ENCODE measurements around the gene REEP6.

REEP6 gene

DNA sequence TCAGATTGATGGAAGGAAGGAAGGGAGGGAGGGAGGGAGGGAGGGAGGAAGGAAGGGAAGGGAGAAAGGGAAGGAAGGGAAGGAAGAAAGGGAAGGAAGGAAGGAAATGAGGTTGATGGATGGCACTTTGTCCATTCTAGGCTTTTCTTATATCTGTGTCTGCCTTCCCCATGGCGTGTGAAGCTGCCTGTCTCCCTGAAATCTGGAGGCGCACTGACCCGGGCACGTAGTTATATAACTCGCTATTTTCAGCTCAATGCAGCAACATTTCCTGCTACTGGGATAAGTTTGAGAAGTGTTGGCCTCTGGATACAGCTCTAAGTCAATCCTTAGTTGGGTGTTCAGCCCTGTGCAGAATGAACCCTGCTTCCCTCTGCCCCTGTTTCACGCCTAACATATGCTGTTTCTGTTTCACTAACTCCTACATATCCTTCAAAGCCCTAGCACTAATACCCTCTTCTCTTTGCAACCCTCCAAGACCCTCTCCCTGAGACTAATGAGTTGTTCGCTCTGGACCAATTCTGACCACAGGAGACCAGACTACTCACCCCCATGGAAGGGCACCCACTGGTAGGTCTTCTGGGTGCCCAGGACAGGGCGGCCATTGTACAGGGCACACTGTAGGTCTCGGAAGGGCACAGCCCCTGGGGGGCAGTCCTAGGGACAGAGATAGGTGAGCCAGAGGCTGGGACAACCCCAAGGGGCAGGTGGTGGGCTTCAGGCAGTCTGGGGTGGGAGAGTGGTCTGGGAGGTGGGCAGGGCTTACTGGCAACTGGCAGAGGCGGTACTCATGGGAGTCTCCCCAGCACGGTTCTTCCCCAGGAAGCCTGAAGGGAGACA, 18.8 kb downstream of the REEP6 start:
- Histone ChIP-seq H3K27me3 (ENCODE audit: control insufficient read depth in 1 of 2, insufficient read depth in 2 of 2, low read length in 2 of 2) (peaks cover 1 to 8% of the 10 kb centered on the region in 2 donors), H3K9me3 (ENCODE audit: control insufficient read depth in 1 of 2, low read length in 2 of 2) (no peaks in the 10 kb centered on the region), H3K9ac (ENCODE audit: low read depth in 1 of 2, low read length in 2 of 2) (no peak overlapping the region), H3K27ac (ENCODE audit: low read depth, low read length) (no peak overlapping the region), H3K4me1 (ENCODE audit: control insufficient read depth in 1 of 2, insufficient read depth in 2 of 2, low read length in 2 of 2) (peaks cover 25 to 34% of the 10 kb centered on the region in 2 donors), H3K4me3 (ENCODE audit: low read depth in 1 of 2, low read length in 2 of 2) (no peak overlapping the region), H3K36me3 (ENCODE audit: control insufficient read depth in 1 of 2, insufficient read depth in 2 of 2, low read length in 2 of 2) (peaks cover 0 to 5% of the 10 kb centered on the region in 2 donors)

DNA sequence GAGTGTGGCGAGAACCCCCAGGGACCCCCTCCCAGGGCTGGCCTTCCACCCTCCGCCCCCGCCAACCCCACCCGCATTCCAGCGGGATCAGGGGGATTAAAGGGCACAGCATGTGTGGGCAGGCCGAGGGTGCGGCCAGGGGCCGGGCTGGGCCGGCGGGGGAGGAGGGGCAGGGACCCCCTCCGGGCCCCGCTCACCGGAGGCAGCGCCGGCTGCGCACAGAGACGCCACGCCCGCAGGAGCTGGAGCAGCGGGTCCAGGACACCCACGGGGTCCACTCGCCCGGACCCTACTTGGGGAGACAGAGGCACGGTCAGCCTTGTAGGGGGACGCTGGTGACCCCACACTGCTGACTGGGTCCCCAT, 19.4 kb downstream of the REEP6 start:
- Histone ChIP-seq H3K27me3 (ENCODE audit: control insufficient read depth in 1 of 2, insufficient read depth in 2 of 2, low read length in 2 of 2) (peaks cover 5 to 13% of the 10 kb centered on the region in 2 donors), H3K4me3 (ENCODE audit: low read depth in 1 of 2, low read length in 2 of 2) (peak overlapping the region in 1 of 2 donors; percentile 23), H3K27ac (ENCODE audit: low read depth, low read length) (no peak overlapping the region)

DNA sequence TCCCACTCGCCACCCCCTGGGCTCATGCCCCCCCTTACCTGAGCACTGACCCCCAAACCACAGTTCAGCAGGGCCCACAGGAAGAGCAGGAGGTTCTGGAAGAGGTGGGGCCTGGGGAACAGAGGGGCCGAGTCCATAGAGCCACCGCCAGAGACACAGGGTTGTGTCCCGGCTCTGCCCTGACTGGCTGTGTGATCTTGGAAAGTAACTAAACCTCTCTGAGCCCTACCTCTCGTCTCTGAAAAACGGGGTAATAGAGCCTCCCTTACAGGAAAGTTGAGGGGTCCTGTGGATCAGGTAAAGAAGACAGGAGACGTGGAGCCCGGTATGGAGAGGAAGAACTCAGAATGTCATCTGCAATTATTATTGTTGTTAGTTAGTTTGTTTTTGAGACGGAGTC, 19.8 kb downstream of the REEP6 start:
- no peaks in the 10 kb centered on the region for H3K36me3 ChIP-seq (ENCODE audit: control insufficient read depth in 1 of 2, insufficient read depth in 2 of 2, low read length in 2 of 2)
- peaks cover 5 to 13% of the 10 kb centered on the region in 2 donors for H3K27me3 ChIP-seq (ENCODE audit: control insufficient read depth in 1 of 2, insufficient read depth in 2 of 2, low read length in 2 of 2)
- peak overlapping the region in 1 of 2 donors; percentile 23 for H3K4me3 ChIP-seq (ENCODE audit: low read depth in 1 of 2, low read length in 2 of 2)
- no peaks in the 10 kb centered on the region for H3K9me3 ChIP-seq (ENCODE audit: control insufficient read depth in 1 of 2, low read length in 2 of 2)
- no peak overlapping the region for H3K27ac ChIP-seq (ENCODE audit: low read depth, low read length)
- H3K9ac ChIP-seq (ENCODE audit: low read depth in 1 of 2, low read length in 2 of 2) = no peak overlapping the region
- H3K4me1 ChIP-seq (ENCODE audit: control insufficient read depth in 1 of 2, insufficient read depth in 2 of 2, low read length in 2 of 2) = peaks cover 25 to 34% of the 10 kb centered on the region in 2 donors

More for the DNA sequence above, 19.4 kb downstream of the REEP6 start:
- peaks cover 0 to 3% of the 10 kb centered on the region in 2 donors for H3K36me3 ChIP-seq (ENCODE audit: control insufficient read depth in 1 of 2, insufficient read depth in 2 of 2, low read length in 2 of 2)
- no peak overlapping the region for H3K9ac ChIP-seq (ENCODE audit: low read depth in 1 of 2, low read length in 2 of 2)
- H3K9me3 ChIP-seq (ENCODE audit: control insufficient read depth in 1 of 2, low read length in 2 of 2) = no peaks in the 10 kb centered on the region
- H3K4me1 ChIP-seq (ENCODE audit: control insufficient read depth in 1 of 2, insufficient read depth in 2 of 2, low read length in 2 of 2) = peaks cover 25 to 34% of the 10 kb centered on the region in 2 donors

DNA sequence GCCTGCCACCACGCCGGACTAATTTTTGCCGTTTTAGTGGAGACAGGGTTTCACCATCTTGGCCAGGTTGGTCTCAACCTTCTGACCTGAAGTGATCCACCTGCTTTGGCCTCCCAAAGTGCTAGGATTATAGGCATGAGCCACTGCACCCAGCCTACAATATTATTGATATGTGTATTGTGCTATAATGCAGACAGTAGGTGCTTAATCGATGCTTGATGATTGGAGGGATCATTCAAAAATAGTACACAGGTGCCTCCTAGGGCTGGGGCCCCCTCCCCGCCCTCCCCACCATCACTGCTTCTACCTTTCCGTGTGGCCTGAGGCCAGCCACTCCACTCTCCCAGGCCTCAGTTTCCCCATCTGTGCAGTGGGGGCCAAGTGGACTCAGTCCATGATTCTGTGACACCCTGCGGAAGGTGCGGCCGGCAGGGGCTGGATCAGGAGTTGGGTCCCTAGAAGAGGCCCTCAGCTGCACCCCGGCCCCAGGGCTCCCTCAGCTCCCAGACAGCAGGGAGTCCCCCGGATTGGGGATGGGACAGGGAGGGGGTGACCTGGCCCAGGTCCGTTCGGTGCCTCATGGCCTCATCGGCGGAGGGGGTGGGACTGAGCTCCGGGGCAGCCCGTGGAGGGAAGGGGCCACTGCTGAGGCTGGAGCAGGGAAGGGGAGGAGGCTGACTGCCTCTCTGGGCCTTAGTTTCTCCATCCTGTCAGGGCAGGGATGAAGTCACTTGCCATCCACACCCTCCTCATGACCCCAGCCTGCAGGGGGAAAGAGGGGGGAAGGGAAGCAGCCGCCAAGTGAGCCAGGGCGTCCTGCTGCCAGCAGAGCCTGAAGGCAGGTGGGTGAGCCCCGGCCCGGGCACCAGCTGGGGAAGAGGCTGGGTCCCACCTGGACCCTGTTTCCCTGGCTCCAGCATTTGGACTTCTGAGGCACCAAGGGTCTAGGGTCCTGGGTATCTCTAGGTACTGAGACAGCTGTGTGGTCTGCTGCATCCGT, 20.6 kb downstream of the REEP6 start:
- peak overlapping the region; percentile 50 to 70 for H3K4me3 ChIP-seq (ENCODE audit: low read depth in 1 of 2, low read length in 2 of 2)
- peaks cover 25 to 34% of the 10 kb centered on the region in 2 donors for H3K4me1 ChIP-seq (ENCODE audit: control insufficient read depth in 1 of 2, insufficient read depth in 2 of 2, low read length in 2 of 2)
- no peaks in the 10 kb centered on the region for H3K36me3 ChIP-seq (ENCODE audit: control insufficient read depth in 1 of 2, insufficient read depth in 2 of 2, low read length in 2 of 2)
- no peak overlapping the region for H3K27ac ChIP-seq (ENCODE audit: low read depth, low read length)
- peak overlapping the region in 1 of 2 donors; percentile 63 for H3K9ac ChIP-seq (ENCODE audit: low read depth in 1 of 2, low read length in 2 of 2)
- peaks cover 5 to 18% of the 10 kb centered on the region in 2 donors for H3K27me3 ChIP-seq (ENCODE audit: control insufficient read depth in 1 of 2, insufficient read depth in 2 of 2, low read length in 2 of 2)
- H3K9me3 ChIP-seq (ENCODE audit: control insufficient read depth in 1 of 2, low read length in 2 of 2) = no peaks in the 10 kb centered on the region

DNA sequence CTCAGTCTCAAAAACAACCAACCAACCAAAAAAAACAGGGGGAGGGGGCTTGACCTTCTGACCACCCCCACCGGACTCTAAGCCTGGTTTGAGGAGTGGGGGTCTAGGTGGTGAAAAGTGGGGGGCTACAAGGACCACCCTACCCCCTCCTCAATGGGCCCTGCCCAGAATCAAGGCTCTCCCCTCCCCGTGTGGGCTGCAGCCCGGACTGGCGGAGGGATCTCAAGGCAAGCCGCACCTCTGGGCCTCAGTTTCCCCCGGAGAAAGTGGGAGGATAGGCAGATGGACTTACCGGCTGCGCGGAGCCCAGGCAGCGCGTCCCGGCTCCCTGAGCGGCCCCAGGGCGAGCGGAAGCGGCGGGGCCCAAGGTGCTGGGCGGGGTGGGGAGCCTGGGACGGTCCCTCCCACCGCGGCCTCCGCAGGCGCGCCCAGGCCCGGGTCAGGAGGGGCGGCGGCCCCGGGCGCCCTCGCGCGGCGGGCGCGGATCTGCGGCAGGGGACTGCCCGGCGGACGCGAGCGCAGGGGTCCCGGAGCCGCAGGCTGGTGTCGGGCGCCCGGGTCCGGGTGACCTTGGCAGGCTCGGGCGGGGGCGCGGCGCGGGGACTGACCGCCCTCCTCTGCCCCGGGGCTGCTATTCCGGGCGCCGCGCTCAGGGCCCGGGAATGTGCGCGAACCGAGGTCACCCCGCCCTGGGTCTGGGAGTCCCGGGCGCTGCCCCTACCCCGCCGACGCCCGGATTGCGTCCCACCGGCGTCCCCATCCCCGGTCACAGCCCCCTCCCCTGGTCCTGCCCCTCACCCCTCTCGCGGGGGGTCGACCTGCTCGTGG, 21.9 kb downstream of the REEP6 start, which contains the start of gene ADAMTSL5:
Gene ADAMTSL5, minus strand, starts transcription at position 349 of the 828 bp plus-strand sequence. CDS start 2,076 bp downstream, outside the sequence.
- Histone ChIP-seq H3K4me3 (ENCODE audit: low read depth in 1 of 2, low read length in 2 of 2) (peak within 1 kb of the TSS; percentile 70 to 81), H3K27me3 (ENCODE audit: control insufficient read depth in 1 of 2, insufficient read depth in 2 of 2, low read length in 2 of 2) (peaks cover 5 to 18% of the 10 kb centered on the region in 2 donors), H3K9me3 (ENCODE audit: control insufficient read depth in 1 of 2, low read length in 2 of 2) (no peaks in the 10 kb centered on the region), H3K4me1 (ENCODE audit: control insufficient read depth in 1 of 2, insufficient read depth in 2 of 2, low read length in 2 of 2) (peaks cover 25 to 28% of the 10 kb centered on the region in 2 donors), H3K9ac (ENCODE audit: low read depth in 1 of 2, low read length in 2 of 2) (peak within 1 kb of the TSS; percentile 63 to 80), H3K36me3 (ENCODE audit: control insufficient read depth in 1 of 2, insufficient read depth in 2 of 2, low read length in 2 of 2) (no peaks in the 10 kb centered on the region), H3K27ac (ENCODE audit: low read depth, low read length) (no peak within 1 kb of the TSS)

DNA sequence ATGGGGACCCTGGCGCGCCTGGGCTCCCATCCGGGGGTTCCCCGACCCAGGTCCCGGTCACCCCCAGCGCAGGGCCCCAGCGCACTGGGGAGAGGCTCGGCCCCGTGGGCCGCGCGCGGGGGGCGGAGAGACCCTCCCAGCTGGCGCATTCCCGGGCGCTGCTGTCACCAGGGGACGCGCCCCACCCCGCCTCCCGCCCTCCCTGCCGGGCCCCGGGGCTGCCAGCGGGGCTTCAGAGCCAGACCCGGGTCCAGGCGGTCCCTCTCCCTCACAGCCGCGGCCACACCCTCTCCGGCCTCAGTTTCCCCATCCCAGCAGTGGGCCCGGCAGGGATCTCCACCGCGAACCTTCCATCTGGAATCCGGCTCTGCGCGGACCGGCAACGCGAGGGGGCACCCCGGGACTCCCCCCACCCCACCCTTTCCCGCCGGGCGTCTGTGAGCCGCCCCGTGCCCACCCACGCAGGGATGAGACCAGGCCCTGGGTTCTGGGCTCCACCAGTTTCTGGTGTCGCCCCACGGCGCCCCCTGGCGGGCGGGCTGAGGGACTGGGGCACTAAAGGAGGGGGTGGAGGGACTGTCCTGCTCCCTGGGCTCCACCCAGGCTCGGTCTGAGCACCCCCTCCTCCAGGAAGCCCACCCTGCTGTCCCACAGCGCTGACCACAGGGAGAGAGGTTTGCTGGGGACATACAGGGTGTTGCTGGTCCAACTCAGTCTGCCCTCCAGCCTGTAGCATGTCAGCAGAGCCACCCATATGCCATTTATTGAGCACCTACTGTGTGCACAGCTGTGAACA, 22.7 kb downstream of the REEP6 start:
- no peaks in the 10 kb centered on the region for H3K9me3 ChIP-seq (ENCODE audit: control insufficient read depth in 1 of 2, low read length in 2 of 2)
- H3K27me3 ChIP-seq (ENCODE audit: control insufficient read depth in 1 of 2, insufficient read depth in 2 of 2, low read length in 2 of 2) = peaks cover 5 to 18% of the 10 kb centered on the region in 2 donors
- H3K9ac ChIP-seq (ENCODE audit: low read depth in 1 of 2, low read length in 2 of 2) = peak overlapping the region in 1 of 2 donors; percentile 43
- no peaks in the 10 kb centered on the region for H3K36me3 ChIP-seq (ENCODE audit: control insufficient read depth in 1 of 2, insufficient read depth in 2 of 2, low read length in 2 of 2)
- H3K4me1 ChIP-seq (ENCODE audit: control insufficient read depth in 1 of 2, insufficient read depth in 2 of 2, low read length in 2 of 2) = peaks cover 20 to 24% of the 10 kb centered on the region in 2 donors
- no peak overlapping the region for H3K27ac ChIP-seq (ENCODE audit: low read depth, low read length)
- peak overlapping the region; percentile 45 to 47 for H3K4me3 ChIP-seq (ENCODE audit: low read depth in 1 of 2, low read length in 2 of 2)

DNA sequence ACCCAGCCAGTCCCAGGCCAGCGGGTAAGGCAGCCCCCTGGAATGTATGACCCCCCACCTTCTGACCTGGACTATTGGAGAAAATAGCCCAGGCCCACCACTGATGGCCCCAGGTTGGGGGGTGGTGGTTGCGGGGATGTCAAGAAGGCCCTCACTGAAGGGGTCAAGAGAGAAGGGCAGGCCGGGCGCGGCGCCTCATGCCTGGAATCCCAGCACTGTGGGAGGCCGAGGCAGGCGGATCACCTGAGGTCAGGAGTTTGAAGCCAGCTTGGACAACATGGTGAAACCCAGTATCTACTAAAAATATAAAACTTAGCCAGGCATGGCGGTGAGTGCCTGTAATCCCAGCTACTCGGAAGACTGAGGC, 23.3 kb downstream of the REEP6 start:
- Histone ChIP-seq H3K9me3 (ENCODE audit: control insufficient read depth in 1 of 2, low read length in 2 of 2) (no peaks in the 10 kb centered on the region), H3K27me3 (ENCODE audit: control insufficient read depth in 1 of 2, insufficient read depth in 2 of 2, low read length in 2 of 2) (peaks cover 5 to 18% of the 10 kb centered on the region in 2 donors), H3K4me3 (ENCODE audit: low read depth in 1 of 2, low read length in 2 of 2) (no peak overlapping the region), H3K36me3 (ENCODE audit: control insufficient read depth in 1 of 2, insufficient read depth in 2 of 2, low read length in 2 of 2) (no peaks in the 10 kb centered on the region), H3K9ac (ENCODE audit: low read depth in 1 of 2, low read length in 2 of 2) (no peak overlapping the region), H3K4me1 (ENCODE audit: control insufficient read depth in 1 of 2, insufficient read depth in 2 of 2, low read length in 2 of 2) (peaks cover 20 to 24% of the 10 kb centered on the region in 2 donors), H3K27ac (ENCODE audit: low read depth, low read length) (no peak overlapping the region)

DNA sequence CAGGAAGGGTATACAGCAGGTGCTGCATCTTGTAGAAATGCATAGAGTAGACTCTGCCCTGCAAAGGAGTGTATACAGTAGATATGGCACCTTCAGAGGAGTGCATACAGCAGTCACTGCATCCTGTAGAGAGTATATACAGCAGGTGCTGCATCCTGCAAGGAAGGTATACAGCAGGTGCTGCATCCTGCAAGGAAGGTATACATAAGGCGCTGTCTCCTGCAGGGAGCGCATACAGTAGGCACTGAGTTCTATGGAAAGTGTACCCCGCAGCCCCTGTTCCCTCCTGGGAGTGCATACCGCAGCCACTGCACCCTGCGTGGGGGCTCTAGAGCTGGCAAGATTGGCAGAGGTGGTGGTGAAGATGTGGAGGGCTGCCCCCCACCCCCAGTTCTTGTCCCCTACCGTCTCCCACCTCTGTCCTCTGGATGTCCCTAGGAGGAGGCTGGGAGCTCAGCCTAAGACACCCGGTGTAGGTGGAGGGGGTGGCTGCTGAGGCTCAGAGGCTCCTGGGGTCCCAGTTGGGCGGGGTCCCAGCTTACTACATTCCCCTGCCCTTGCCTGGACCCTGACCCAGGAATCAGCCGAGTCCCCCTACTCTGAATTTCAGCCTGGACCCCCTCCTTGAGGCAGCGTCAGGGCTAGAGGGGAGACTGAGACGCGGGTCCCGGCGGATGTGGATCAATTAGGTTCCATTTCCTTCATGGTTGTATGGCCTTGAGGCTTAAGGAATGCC, 24.2 kb downstream of the REEP6 start:
- Histone ChIP-seq H3K27me3 (ENCODE audit: control insufficient read depth in 1 of 2, insufficient read depth in 2 of 2, low read length in 2 of 2) (peaks cover 5 to 18% of the 10 kb centered on the region in 2 donors), H3K9me3 (ENCODE audit: control insufficient read depth in 1 of 2, low read length in 2 of 2) (no peaks in the 10 kb centered on the region), H3K36me3 (ENCODE audit: control insufficient read depth in 1 of 2, insufficient read depth in 2 of 2, low read length in 2 of 2) (no peaks in the 10 kb centered on the region), H3K4me1 (ENCODE audit: control insufficient read depth in 1 of 2, insufficient read depth in 2 of 2, low read length in 2 of 2) (peaks cover 13 to 17% of the 10 kb centered on the region in 2 donors), H3K4me3 (ENCODE audit: low read depth in 1 of 2, low read length in 2 of 2) (no peak overlapping the region), H3K9ac (ENCODE audit: low read depth in 1 of 2, low read length in 2 of 2) (no peak overlapping the region), H3K27ac (ENCODE audit: low read depth, low read length) (no peak overlapping the region)

Measured in duodenal mucosa (tissue), 2 donors.